Measurements from ENCODE around the gene ATP5ME.

DNA sequence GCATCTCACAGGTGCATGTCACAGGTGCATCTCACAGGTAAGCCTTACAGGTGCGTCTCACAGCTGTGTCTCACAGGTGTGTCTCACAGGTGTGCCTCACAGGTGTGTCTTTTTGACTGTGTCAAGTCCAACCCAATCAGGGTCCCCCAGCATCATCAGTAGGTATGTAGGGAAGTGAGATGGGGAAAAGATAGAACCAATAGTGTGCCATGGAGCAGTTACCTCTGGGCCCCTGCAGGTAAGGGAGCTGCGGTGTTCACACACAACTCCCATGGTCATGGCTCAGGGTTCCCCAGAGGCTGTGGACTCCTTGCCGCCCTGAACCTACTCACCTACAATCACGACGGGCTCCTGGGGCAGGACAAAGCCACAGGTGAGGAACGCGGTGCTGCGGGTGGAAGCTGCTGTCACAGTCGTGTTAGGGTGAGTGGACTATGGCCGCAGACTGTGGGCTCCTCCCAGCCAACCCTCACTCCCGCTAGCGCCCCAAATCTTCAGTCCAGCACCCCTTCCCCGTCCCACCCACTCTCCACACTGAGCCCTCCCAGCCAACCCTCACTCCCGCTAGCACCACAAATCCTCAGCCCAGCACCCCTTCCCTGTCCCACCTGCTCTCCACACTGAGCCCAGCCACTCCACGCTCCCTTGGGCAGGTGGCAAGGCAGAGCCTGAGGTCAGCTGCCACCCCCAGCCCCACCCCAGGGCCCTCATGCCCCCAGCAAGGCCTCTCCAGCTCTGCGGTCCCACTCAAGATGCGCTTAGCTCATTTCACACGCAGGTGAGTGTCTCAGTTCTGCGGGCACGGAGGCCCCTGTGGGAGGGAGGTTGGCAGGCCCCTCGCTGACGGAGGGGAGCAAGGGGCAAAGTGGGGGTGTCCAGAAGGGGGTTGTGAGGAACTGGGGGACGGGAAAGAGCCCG lies 50.8 kb downstream of the ATP5ME start:
- TF ChIP-seq, protein P1, sequence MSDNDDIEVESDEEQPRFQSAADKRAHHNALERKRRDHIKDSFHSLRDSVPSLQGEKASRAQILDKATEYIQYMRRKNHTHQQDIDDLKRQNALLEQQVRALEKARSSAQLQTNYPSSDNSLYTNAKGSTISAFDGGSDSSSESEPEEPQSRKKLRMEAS (IDR thresholded peaks at IDR 0.05): no peak
- TF ChIP-seq EP300 (IDR thresholded peaks at IDR 0.05; ENCODE audit: borderline replicate concordance) (no peak), EGR1 (IDR thresholded peaks at IDR 0.05) (no peak), TAF1 (IDR thresholded peaks at IDR 0.05; ENCODE audit: low read depth) (no peak)
- TF ChIP-seq, protein P2, sequence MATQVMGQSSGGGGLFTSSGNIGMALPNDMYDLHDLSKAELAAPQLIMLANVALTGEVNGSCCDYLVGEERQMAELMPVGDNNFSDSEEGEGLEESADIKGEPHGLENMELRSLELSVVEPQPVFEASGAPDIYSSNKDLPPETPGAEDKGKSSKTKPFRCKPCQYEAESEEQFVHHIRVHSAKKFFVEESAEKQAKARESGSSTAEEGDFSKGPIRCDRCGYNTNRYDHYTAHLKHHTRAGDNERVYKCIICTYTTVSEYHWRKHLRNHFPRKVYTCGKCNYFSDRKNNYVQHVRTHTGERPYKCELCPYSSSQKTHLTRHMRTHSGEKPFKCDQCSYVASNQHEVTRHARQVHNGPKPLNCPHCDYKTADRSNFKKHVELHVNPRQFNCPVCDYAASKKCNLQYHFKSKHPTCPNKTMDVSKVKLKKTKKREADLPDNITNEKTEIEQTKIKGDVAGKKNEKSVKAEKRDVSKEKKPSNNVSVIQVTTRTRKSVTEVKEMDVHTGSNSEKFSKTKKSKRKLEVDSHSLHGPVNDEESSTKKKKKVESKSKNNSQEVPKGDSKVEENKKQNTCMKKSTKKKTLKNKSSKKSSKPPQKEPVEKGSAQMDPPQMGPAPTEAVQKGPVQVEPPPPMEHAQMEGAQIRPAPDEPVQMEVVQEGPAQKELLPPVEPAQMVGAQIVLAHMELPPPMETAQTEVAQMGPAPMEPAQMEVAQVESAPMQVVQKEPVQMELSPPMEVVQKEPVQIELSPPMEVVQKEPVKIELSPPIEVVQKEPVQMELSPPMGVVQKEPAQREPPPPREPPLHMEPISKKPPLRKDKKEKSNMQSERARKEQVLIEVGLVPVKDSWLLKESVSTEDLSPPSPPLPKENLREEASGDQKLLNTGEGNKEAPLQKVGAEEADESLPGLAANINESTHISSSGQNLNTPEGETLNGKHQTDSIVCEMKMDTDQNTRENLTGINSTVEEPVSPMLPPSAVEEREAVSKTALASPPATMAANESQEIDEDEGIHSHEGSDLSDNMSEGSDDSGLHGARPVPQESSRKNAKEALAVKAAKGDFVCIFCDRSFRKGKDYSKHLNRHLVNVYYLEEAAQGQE (IDR thresholded peaks at IDR 0.05; ENCODE audit: low read depth): no peak

Data from Ishikawa (cell line).